ENCODE data around the gene LHX1. TPM values are rescaled to one million over a fixed set of nuclear protein-coding genes. Genes with fewer than 3 reads are reported as not detected.

Gene LHX1
- total RNA-seq, 1 donor from 2014 or later = not detected

DNA sequence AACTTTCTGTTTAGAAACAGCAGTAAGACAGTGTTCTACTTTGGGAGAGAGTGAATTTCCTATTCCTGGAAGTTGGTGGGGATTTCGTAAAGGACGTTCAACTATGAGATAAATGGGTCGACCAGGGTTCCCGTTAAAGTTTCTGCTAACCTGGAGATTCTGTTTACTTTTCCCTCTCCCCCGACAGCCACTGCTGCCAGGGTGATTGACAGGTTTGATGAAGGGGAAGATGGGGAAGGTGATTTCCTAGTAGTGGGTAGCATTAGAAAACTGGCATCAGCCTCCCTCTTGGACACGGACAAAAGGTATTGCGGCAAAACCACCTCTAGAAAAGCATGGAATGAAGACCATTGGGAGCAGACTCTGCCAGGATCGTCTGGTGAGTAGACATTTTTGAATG is 12.8 kb downstream of the LHX1 start:
- TF ChIP-seq, protein P1, sequence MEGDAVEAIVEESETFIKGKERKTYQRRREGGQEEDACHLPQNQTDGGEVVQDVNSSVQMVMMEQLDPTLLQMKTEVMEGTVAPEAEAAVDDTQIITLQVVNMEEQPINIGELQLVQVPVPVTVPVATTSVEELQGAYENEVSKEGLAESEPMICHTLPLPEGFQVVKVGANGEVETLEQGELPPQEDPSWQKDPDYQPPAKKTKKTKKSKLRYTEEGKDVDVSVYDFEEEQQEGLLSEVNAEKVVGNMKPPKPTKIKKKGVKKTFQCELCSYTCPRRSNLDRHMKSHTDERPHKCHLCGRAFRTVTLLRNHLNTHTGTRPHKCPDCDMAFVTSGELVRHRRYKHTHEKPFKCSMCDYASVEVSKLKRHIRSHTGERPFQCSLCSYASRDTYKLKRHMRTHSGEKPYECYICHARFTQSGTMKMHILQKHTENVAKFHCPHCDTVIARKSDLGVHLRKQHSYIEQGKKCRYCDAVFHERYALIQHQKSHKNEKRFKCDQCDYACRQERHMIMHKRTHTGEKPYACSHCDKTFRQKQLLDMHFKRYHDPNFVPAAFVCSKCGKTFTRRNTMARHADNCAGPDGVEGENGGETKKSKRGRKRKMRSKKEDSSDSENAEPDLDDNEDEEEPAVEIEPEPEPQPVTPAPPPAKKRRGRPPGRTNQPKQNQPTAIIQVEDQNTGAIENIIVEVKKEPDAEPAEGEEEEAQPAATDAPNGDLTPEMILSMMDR (IDR thresholded peaks at IDR 0.05) = no peak
- Histone ChIP-seq H3K27me3 (ENCODE audit: low read depth) (peaks cover 27% of the 10 kb centered on the region), H3K27ac (no peak overlapping the region), H3K4me1 (peaks cover 33% of the 10 kb centered on the region), H3K9me3 (no peaks in the 10 kb centered on the region), H3K4me3 (peak overlapping the region; percentile 93), H3K36me3 (peaks cover 45% of the 10 kb centered on the region)
- DNase-seq = no peak
- ATAC-seq = no peak
- intact Hi-C loops (cut with DNase I) = no loop called here

DNA sequence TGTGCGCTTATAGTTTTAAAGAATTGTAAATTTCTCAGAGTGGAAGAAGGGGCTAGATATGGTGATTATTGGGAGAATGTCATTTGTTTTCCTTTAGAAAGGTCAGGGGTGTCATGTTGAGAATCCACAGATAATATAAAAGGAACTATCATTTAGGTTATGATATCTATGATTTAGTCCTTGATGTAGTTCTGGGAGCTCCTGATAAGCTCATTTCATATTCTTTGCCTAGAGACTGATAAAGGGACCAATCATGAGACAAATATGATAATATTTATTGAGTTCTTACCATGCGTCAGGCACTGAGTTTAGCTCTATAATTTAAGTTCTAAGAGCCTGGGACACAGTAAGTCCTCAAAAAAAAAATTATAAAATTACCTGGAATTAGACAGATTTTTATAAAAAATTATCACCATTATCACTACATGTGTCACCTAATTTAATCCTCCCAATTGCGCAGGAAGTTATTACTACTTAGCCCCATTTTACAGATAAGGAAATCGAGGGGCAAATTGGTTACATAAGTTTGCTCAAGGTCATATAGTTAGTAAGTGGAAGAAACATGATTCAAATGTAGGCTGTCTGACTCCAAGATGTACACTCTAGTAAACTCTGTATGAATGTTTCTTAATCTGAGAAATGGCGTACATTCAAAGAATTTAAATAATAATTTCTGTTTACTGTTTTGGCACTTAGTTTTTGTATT is 14.0 kb downstream of the LHX1 start:
- DNase-seq = no peak
- H3K4me3 ChIP-seq = no peak overlapping the region
- peaks cover 57% of the 10 kb centered on the region for H3K36me3 ChIP-seq
- intact Hi-C loops (cut with DNase I) = no loop called here
- H3K27ac ChIP-seq = no peak overlapping the region
- H3K27me3 ChIP-seq (ENCODE audit: low read depth) = peaks cover 15% of the 10 kb centered on the region
- H3K9me3 ChIP-seq = no peaks in the 10 kb centered on the region
- TF ChIP-seq, protein P1 (IDR thresholded peaks at IDR 0.05) = no peak
- no peak for ATAC-seq
- H3K4me1 ChIP-seq = peaks cover 33% of the 10 kb centered on the region

- DNase-seq (no peak), ATAC-seq (no peak)
- Histone ChIP-seq H3K4me1 (no peaks in the 10 kb centered on the region), H3K36me3 (peaks cover 23% of the 10 kb centered on the region), H3K4me3 (no peak overlapping the region), H3K27me3 (ENCODE audit: low read depth) (no peaks in the 10 kb centered on the region), H3K9me3 (no peaks in the 10 kb centered on the region), H3K27ac (no peak overlapping the region)
- intact Hi-C loops (cut with DNase I) = no loop called here
- TF ChIP-seq, protein P1 (IDR thresholded peaks at IDR 0.05) = no peak
These were observed 34.2 kb downstream of the LHX1 start for GRCh38 chr17:36971508-36971907.

DNA sequence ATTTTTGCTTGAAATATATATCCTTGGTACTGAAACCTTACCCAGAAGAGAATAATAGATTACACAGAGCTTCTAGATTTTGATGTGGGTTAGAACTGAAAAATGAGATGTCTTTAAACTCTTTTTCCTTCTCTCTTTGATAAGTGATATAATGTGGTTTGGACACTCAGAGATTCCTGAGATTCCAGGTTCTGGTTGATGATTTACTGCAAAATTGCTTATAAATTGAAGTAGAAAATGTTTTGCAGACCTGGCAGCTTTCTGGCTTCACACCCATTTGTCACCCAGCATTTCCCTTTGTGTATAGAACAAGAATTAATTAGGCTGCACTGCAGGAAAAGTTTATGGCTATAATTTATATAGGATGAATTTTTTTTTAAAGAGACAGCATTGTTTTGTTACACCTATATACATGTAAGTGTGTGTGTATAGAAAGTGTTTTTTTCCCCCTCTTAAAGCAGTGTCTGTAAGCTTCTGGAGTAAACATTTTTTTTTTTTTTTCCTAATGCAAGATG is 35.0 kb downstream of the LHX1 start:
- no peak for DNase-seq
- TF ChIP-seq, protein P1 (IDR thresholded peaks at IDR 0.05) = no peak
- no peaks in the 10 kb centered on the region for H3K27me3 ChIP-seq (ENCODE audit: low read depth)
- no peak overlapping the region for H3K4me3 ChIP-seq
- intact Hi-C loops (cut with DNase I) = no loop called here
- H3K36me3 ChIP-seq = peaks cover 18% of the 10 kb centered on the region
- H3K9me3 ChIP-seq = no peaks in the 10 kb centered on the region
- no peak for ATAC-seq
- no peaks in the 10 kb centered on the region for H3K4me1 ChIP-seq
- no peak overlapping the region for H3K27ac ChIP-seq

- H3K27me3 ChIP-seq (ENCODE audit: low read depth) = no peaks in the 10 kb centered on the region
- no peak overlapping the region for H3K27ac ChIP-seq
- TF ChIP-seq, protein P1 (IDR thresholded peaks at IDR 0.05) = no peak
- intact Hi-C loops (cut with DNase I) = no loop called here
- ATAC-seq = no peak
- no peak overlapping the region for H3K4me3 ChIP-seq
- no peak for DNase-seq
- H3K4me1 ChIP-seq = no peaks in the 10 kb centered on the region
- peaks cover 16% of the 10 kb centered on the region for H3K36me3 ChIP-seq
- no peaks in the 10 kb centered on the region for H3K9me3 ChIP-seq
These were observed 35.6 kb downstream of the LHX1 start for GRCh38 chr17:36972905-36973304.

Data from lower lobe of right lung (tissue), 2 donors.